NB4 (cell line): Measurements from ENCODE around the gene TFR2.
"Not testable (repeated sequence)": the region's sequence is repeated elsewhere in the genome, so short reads cannot be mapped to it uniquely, and the experiment has no call there.

Experiments used
- DNase-seq: peaks from one replicate; pipeline ENCODE4 v3.0.0; 2010; ENCODE audit warnings: low read depth
- H3K4me3 ChIP-seq: one replicate; pipeline ENCODE4 v1.5.1; 2011; ENCODE audit warnings: mild to moderate bottlenecking, low read depth, low read length, moderate library complexity
- CTCF ChIP-seq: IDR thresholded peaks from one replicate; pipeline ENCODE4 v1.5.1; 2012; ENCODE audit warnings: low read depth, low read length
- MAX ChIP-seq: IDR thresholded peaks from 2 replicates; pipeline ENCODE4 v1.6.1; 2011; ENCODE audit warnings: low read depth, low read length
- MYC ChIP-seq: IDR thresholded peaks from 2 replicates; pipeline ENCODE4 v1.6.1; 2011; ENCODE audit warnings: low read depth, low read length
- POLR2A ChIP-seq: IDR thresholded peaks from 2 replicates; pipeline ENCODE4 v1.6.1; 2011; ENCODE audit warnings: mild to moderate bottlenecking; ENCODE audit not compliant: insufficient read length; ENCODE audit errors: extremely low read depth

The TFR2 gene

GRCh38 chr7:100674411-100675104, 33.2 kb upstream of the TFR2 start:
- DNase-seq, result peak; percentile 77
- TF ChIP-seq MYC (no peak), MAX (no peak), POLR2A (no peak), CTCF (no peak)
- H3K4me3 ChIP-seq, result peak overlapping the region; percentile 81

GRCh38 chr7:100673942-100674410, 32.6 kb upstream of the TFR2 start:
- peak; percentile 87 for DNase-seq

DNA sequence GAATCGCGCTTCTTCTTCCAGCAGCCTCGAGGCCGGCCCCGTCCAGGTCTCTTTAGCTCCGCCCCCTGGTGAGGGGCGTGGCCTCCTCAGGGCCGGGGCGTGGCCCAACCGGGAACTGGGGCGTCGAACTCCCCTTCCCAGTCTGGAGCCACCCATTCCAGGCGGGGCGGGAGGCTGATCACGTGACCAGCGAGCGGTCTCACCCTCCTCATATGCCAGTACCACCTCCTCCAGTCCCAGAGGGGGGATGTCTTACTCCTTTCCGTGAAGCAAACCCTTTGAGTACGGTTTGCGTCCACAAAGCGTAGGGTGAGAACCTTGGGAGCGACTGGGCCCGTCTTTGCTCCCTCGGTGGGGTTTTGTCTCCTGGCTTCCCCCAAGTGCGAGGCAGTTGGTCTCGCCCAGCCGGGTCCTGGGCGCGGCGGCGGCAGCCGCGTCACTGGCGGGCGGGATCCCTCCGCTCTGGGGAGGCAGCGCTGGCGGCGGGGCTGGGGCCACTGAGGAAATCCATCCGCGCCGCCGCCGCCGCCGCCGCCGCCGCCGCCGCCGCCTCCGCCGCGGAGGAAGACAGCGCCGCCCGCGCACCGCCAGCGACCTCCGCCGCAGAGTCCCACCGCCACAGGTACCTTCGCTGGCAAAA, 32.1 kb upstream of the TFR2 start, which contains the start of gene GNB2:
GNB2 (plus strand) TSS at position 439 of the 640 bp plus-strand sequence. CDS start 2,526 bp downstream, outside the sequence.
- peak; percentile 100 for DNase-seq
- TF ChIP-seq POLR2A (peak; percentile 43), MAX (peak; percentile 89), CTCF (no peak), MYC (peak; percentile 70)
- H3K4me3 ChIP-seq, result peak within 1 kb of the TSS; percentile 81

More at GRCh38 chr7:100673942-100674410, 32.6 kb upstream of the TFR2 start:
- TF ChIP-seq MAX (peak; percentile 38), MYC (peak; percentile 43; the same call in 1 of the 2 replicates), CTCF (no peak), POLR2A (no peak)
- peak overlapping the region; percentile 81 for H3K4me3 ChIP-seq

- TF ChIP-seq MYC, result no peak
- TF ChIP-seq CTCF, result no peak
- TF ChIP-seq POLR2A, result no peak
- no peak for TF ChIP-seq MAX
- H3K4me3 ChIP-seq, result no peak overlapping the region
- DNase-seq, result no peak
Measured at GRCh38 chr7:100671353-100672327, 30.3 kb upstream of the TFR2 start.

DNA sequence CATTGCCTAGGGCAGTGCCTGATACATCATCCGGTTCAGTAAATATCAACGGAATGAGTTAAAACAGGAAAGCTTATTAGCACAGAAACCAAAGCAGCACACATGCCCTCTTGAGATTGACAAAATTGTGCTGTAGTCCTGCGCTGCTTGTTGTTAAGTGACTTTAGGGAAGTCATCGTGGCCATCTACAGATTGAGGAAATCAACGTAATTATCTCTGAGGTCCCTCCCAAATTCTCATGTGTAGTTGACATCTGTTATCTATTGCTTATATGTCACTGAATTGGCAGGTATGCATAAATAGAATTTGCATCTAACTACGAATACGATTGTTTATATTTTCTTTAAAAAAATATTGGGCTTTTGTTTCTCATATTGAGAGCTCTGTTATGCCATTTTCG, 28.7 kb upstream of the TFR2 start:
- no peak overlapping the region for H3K4me3 ChIP-seq
- no peak; the same call in 1 of the 2 replicates for TF ChIP-seq MYC
- no peak for TF ChIP-seq CTCF
- no peak for TF ChIP-seq MAX
- no peak for TF ChIP-seq POLR2A
- peak; percentile 48 for DNase-seq

DNA sequence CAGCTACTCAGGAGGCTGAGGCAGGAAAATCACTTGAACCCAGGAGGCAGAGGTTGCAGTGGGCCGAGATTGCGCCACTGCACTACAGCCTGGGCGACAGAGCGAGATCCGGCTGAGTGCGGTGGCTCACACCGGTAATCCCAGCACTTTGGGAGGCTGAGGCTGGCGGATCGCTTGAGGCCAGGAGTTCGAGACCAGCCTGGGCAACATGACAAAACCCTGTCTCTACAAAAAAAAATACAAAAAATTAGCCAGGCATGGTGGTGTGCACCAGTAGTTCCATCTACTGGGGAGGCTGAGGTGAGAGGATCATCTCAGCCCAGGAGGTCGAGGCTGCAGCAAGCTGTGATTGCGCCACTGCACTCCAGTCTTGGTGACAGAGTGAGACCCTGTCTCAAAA, 27.8 kb upstream of the TFR2 start:
- not testable (repeated sequence) for H3K4me3 ChIP-seq, DNase-seq
